Measurements from ENCODE around the gene ORM1.

Gene ORM1

GRCh38 chr9:114287763-114288192 lies 35.1 kb upstream of the ORM1 start:
- no peak for DNase-seq (ENCODE audit: low read depth in 2 of 2)

GRCh38 chr9:114288193-114289091 lies 34.5 kb upstream of the ORM1 start:
- no peak for DNase-seq (ENCODE audit: low read depth in 2 of 2)

DNA sequence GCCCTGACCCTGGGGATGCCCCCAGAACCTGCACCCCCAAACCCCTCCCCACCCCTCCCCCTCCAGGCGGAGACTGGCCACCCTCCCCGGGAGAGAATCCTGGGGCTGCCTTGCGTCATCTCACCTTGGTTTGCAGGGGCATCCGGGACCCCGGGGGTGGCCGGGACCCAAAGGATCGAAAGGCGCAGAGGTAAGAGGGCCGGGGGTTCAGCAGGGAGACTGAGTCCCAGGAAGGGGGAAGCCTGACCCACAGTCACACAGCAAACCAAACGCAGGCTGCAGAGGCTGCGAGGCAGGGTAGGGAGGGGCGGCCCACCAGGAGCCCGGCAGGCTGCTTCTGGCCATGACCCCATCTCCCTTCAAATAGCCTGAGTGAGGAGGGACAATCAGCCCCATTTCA lies 33.8 kb upstream of the ORM1 start:
- DNase-seq (ENCODE audit: low read depth in 2 of 2): no peak

DNA sequence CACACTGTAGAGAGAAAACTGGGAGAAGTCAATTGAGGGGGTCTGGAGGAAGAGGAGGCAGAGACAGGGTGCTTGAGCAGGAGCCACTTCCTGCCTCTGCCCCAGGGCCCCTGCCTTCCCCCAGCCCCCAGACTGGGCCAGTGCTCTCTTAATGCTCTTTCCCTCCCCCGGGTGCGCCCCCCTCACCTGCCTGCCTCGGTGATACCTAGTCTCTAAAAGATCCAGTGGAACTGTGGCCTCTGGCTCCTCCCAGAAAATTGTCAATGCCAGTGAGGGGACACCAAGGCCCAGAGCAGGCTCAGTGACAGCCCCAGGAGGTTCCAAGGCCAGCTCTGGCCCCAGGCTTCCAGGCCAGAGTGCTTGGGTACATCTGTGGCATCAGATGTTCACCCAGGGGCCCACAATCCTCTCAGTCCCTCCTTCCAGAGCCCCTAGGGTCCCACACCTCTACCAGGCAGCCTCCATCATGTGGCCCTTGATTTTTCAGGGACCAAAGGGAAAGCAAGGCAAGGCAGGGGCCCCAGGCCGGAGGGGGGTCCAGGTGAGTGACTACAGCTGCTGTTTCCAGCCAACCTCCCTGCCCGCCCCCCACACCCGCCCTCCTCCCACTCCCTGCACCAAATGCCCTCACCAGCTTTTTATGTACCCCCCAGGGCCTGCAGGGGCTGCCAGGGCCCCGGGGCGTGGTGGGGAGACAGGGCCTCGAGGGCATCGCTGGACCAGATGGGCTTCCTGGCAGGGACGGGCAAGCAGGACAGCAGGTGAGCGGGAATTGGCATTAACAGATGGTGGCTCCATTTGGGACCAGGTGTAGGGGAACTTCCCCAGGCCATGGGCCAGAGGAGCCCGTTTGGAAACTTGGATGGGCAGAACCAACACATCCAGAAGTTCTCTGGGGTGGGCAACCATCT lies 33.1 kb upstream of the ORM1 start:
- DNase-seq (ENCODE audit: low read depth in 2 of 2): no peak

GRCh38 chr9:114290561-114290986 lies 32.3 kb upstream of the ORM1 start:
- DNase-seq (ENCODE audit: low read depth in 2 of 2): no peak

GRCh38 chr9:114291064-114291474 lies 31.8 kb upstream of the ORM1 start:
- peak; percentile 57 to 58 for DNase-seq (ENCODE audit: low read depth in 2 of 2)

GRCh38 chr9:114291886-114292590 lies 30.9 kb upstream of the ORM1 start:
- no peak for DNase-seq (ENCODE audit: low read depth in 2 of 2)

DNA sequence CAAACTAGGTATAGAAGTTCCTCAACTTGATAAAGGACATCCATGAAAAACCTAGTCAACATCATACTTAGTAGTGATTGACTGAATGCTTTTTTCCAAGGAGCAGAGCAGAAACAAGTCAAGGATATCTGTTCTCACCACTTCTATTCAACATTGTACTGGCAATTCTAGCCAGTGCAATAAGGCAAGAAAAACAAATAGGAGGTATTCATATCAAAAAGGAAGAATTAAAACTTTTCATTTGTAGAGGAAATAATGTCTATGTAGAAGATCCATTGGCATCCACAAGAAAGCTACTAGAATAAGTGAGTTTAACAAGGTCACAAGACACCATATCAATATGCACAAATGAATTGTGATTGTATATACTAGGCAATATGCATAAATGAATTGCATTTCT lies 28.2 kb upstream of the ORM1 start:
- no peak for DNase-seq (ENCODE audit: low read depth in 2 of 2)

DNA sequence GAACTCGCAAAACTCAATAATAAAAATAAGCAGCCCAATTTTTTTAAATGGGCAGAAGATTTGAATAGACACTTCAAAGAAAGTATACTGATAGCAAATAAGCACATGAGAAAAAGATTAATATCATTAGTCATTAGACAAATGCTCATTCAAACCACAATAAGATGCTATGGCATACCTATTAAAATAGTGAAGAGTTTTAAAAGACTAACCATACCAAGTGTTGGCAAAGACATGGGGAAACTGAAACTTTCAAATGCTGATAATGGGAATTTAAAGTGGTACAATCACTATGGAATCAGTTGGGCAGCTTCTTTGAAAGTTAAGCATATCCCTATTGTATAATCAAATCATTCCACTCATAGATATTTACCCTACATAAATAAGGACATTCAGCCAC lies 26.6 kb upstream of the ORM1 start:
- DNase-seq (ENCODE audit: low read depth in 2 of 2): no peak

GRCh38 chr9:114299286-114300152 lies 23.4 kb upstream of the ORM1 start:
- DNase-seq (ENCODE audit: low read depth in 2 of 2): no peak

- no peak for DNase-seq (ENCODE audit: low read depth in 2 of 2)
Observed at GRCh38 chr9:114300153-114300845, 22.6 kb upstream of the ORM1 start.

GRCh38 chr9:114300846-114301797 lies 21.8 kb upstream of the ORM1 start:
- DNase-seq (ENCODE audit: low read depth in 2 of 2): no peak

GRCh38 chr9:114301798-114302565 lies 20.9 kb upstream of the ORM1 start:
- no peak for DNase-seq (ENCODE audit: low read depth in 2 of 2)

DNA sequence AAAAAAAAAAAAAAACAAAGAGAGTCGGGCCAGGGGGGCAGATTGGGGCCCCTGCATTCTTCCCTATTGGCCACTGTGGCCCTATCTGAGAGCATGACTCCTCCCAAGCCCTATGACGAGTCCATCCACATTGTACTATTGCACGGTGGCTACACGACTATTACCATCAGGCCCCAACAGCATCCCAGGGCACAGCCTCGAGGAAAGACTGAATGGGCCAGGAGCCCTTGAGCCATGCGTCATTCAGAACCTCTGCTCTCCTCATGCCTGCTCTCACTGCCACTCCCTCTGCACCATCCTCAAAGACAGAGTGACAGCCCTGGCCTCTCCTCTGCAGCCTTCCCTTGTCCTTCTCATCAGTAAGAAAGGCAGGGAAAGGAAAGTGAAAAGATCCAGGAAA lies 20.2 kb upstream of the ORM1 start:
- no peak for DNase-seq (ENCODE audit: low read depth in 2 of 2)

GRCh38 chr9:114303571-114303970 lies 19.3 kb upstream of the ORM1 start:
- DNase-seq (ENCODE audit: low read depth in 2 of 2): no peak

DNA sequence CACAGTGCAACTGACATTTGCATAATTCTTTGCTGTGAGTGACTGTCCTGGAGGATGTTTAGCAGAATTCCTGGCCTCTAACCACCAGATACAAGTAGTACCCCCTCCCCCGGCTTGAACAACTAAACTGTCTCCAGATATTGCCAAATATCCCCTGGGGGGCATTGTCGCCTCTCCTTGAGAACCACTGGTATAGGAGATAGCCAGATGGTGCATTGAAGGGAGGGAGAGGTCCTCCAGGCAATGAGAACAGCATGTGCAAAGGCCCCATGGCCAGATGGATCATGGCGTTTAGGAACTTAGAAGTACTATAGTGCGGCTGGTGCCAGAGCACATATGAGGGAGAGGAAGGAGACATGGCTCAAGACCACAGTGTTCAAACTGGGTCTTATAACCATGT lies 18.9 kb upstream of the ORM1 start:
- no peak for DNase-seq (ENCODE audit: low read depth in 2 of 2)

GRCh38 chr9:114304416-114305188 lies 18.3 kb upstream of the ORM1 start:
- DNase-seq (ENCODE audit: low read depth in 2 of 2): no peak

DNA sequence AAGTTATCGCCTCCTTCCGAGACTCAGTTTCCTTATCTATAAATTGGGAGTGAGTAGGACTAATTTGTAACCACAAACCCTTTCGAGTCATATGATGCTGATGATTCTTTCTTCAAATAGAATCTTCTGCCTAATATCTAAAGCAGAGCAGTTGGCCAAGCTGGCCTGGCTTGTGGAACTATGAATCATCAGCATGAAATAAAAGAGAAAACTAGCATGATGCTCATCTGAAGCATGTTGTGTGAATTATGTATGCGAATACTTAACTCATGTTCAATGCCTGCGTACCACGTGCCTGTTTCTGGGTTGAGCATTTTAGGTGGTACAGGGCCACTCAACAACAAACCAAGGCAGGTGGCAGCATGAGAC lies 15.0 kb upstream of the ORM1 start:
- DNase-seq (ENCODE audit: low read depth in 2 of 2): no peak

Measured in activated CD4-positive, alpha-beta T cell treated with anti-CD3 and anti-CD28 coated beads for 24 hours (primary cell).